ENCODE results near the gene CDKN2B-AS1. TPM values are rescaled to one million over a fixed set of nuclear protein-coding genes. Genes with fewer than 3 reads are reported as not detected.
"Not testable (repeated sequence)": the region's sequence is repeated elsewhere in the genome, so short reads cannot be mapped to it uniquely, and the experiment has no call there.

CDKN2B-AS1 gene
- polyA plus RNA-seq, 1 donor (not counting 4 experiments of a cell fraction or from before 2014, with no cell fraction given): 1.1 TPM

- Histone ChIP-seq H3K36me3 (ENCODE audit: control insufficient read depth in 2 of 2, extremely low read depth in 1 of 2, insufficient read depth in 2 of 2, low read length in 2 of 2) (no peaks in the 10 kb centered on the region), H3K79me2 (ENCODE audit: control insufficient read depth, insufficient read depth, low read length) (no peaks in the 10 kb centered on the region), H3K9ac (ENCODE audit: control insufficient read depth, extremely low read depth, insufficient read depth, low read length) (no peak overlapping the region), H2AFZ (ENCODE audit: control insufficient read depth, low read length) (no peak overlapping the region), H3K4me2 (ENCODE audit: control insufficient read depth, extremely low read depth, insufficient read depth, low read depth, low read length) (no peak overlapping the region), H3K4me1 (ENCODE audit: control insufficient read depth, extremely low read depth, insufficient read depth, low read length) (peaks cover 31% of the 10 kb centered on the region), H3K9me1 (ENCODE audit: control insufficient read depth, extremely low read depth, insufficient read depth, low read length) (no peaks in the 10 kb centered on the region), H4K20me1 (ENCODE audit: control insufficient read depth, extremely low read depth, insufficient read depth, low read length) (no peaks in the 10 kb centered on the region), H3K4me3 (ENCODE audit: control insufficient read depth in 2 of 3, extremely low read depth in 1 of 3, insufficient read depth in 2 of 3, low read depth in 1 of 3, low read length in 3 of 3) (no peak overlapping the region), H3K27ac (ENCODE audit: control insufficient read depth, insufficient read depth, low read length) (no peak overlapping the region), H3K27me3 (ENCODE audit: control insufficient read depth, extremely low read depth, insufficient read depth, low read length) (no peaks in the 10 kb centered on the region), H3K9me3 (ENCODE audit: control insufficient read depth, low read depth, low read length) (no peaks in the 10 kb centered on the region)
- TF ChIP-seq EZH2 (IDR thresholded peaks at IDR 0.05; ENCODE audit: low read length): no peak
- TF ChIP-seq CTCF (optimal IDR thresholded peaks at IDR 0.05 in 1 of 3, IDR thresholded peaks at IDR 0.05 in 1 of 3, conservative IDR thresholded peaks at IDR 0.05 in 1 of 3; ENCODE audit: extremely low read depth in 1 of 3, insufficient read depth in 2 of 3, low read length in 3 of 3): no peak
- no peak for DNase-seq (ENCODE audit: low read depth, low spot score)
- FAIRE-seq: no peak
- dilution Hi-C loops (cut with MboI; ENCODE audit: extremely low pct_ligation_motif_present, low sequenced_read_pairs): no loop called here
Observed at GRCh38 chr9:22055090-22055489, 60.5 kb downstream of the CDKN2B-AS1 start.

- Histone ChIP-seq H3K27ac (ENCODE audit: control insufficient read depth, insufficient read depth, low read length) (no peak overlapping the region), H3K36me3 (ENCODE audit: control insufficient read depth in 2 of 2, extremely low read depth in 1 of 2, insufficient read depth in 2 of 2, low read length in 2 of 2) (no peaks in the 10 kb centered on the region), H3K9me3 (ENCODE audit: control insufficient read depth, low read depth, low read length) (no peaks in the 10 kb centered on the region), H3K4me2 (ENCODE audit: control insufficient read depth, extremely low read depth, insufficient read depth, low read depth, low read length) (no peak overlapping the region), H3K4me1 (ENCODE audit: control insufficient read depth, extremely low read depth, insufficient read depth, low read length) (peaks cover 21% of the 10 kb centered on the region), H3K27me3 (ENCODE audit: control insufficient read depth, extremely low read depth, insufficient read depth, low read length) (no peaks in the 10 kb centered on the region), H4K20me1 (ENCODE audit: control insufficient read depth, extremely low read depth, insufficient read depth, low read length) (no peaks in the 10 kb centered on the region), H3K4me3 (ENCODE audit: control insufficient read depth in 2 of 3, extremely low read depth in 1 of 3, insufficient read depth in 2 of 3, low read depth in 1 of 3, low read length in 3 of 3) (no peak overlapping the region), H2AFZ (ENCODE audit: control insufficient read depth, low read length) (no peak overlapping the region), H3K9ac (ENCODE audit: control insufficient read depth, extremely low read depth, insufficient read depth, low read length) (no peak overlapping the region), H3K9me1 (ENCODE audit: control insufficient read depth, extremely low read depth, insufficient read depth, low read length) (no peaks in the 10 kb centered on the region), H3K79me2 (ENCODE audit: control insufficient read depth, insufficient read depth, low read length) (no peaks in the 10 kb centered on the region)
- DNase-seq (ENCODE audit: low read depth, low spot score): no peak
- TF ChIP-seq CTCF (optimal IDR thresholded peaks at IDR 0.05 in 1 of 3, IDR thresholded peaks at IDR 0.05 in 1 of 3, conservative IDR thresholded peaks at IDR 0.05 in 1 of 3; ENCODE audit: extremely low read depth in 1 of 3, insufficient read depth in 2 of 3, low read length in 3 of 3) (no peak), EZH2 (IDR thresholded peaks at IDR 0.05; ENCODE audit: low read length) (no peak)
- no peak for FAIRE-seq
- dilution Hi-C loops (cut with MboI; ENCODE audit: extremely low pct_ligation_motif_present, low sequenced_read_pairs): no loop called here
Observed at GRCh38 chr9:22056402-22056801, 61.8 kb downstream of the CDKN2B-AS1 start.

GRCh38 chr9:22057972-22058371 lies 63.4 kb downstream of the CDKN2B-AS1 start:
- H3K4me2 ChIP-seq (ENCODE audit: control insufficient read depth, extremely low read depth, insufficient read depth, low read depth, low read length); H3K9me3 ChIP-seq (ENCODE audit: control insufficient read depth, low read depth, low read length); H2AFZ ChIP-seq (ENCODE audit: control insufficient read depth, low read length); H3K9ac ChIP-seq (ENCODE audit: control insufficient read depth, extremely low read depth, insufficient read depth, low read length); DNase-seq (ENCODE audit: low read depth, low spot score); H3K27ac ChIP-seq (ENCODE audit: control insufficient read depth, insufficient read depth, low read length); H3K27me3 ChIP-seq (ENCODE audit: control insufficient read depth, extremely low read depth, insufficient read depth, low read length); H4K20me1 ChIP-seq (ENCODE audit: control insufficient read depth, extremely low read depth, insufficient read depth, low read length); H3K4me1 ChIP-seq (ENCODE audit: control insufficient read depth, extremely low read depth, insufficient read depth, low read length); dilution Hi-C loops (cut with MboI; ENCODE audit: extremely low pct_ligation_motif_present, low sequenced_read_pairs); H3K36me3 ChIP-seq (ENCODE audit: control insufficient read depth in 2 of 2, extremely low read depth in 1 of 2, insufficient read depth in 2 of 2, low read length in 2 of 2); H3K9me1 ChIP-seq (ENCODE audit: control insufficient read depth, extremely low read depth, insufficient read depth, low read length); H3K79me2 ChIP-seq (ENCODE audit: control insufficient read depth, insufficient read depth, low read length); H3K4me3 ChIP-seq (ENCODE audit: control insufficient read depth in 2 of 3, extremely low read depth in 1 of 3, insufficient read depth in 2 of 3, low read depth in 1 of 3, low read length in 3 of 3): not testable (repeated sequence)
- FAIRE-seq: peak; percentile 26

Measured in keratinocyte (primary cell).